H9 (cell line): ENCODE measurements around the gene SEC61A2. TPM values are rescaled to one million over a fixed set of nuclear protein-coding genes. Genes with fewer than 3 reads are reported as not detected.

Experiments used
- DNase-seq: peaks from one replicate; pipeline ENCODE4 v3.0.0-alpha.2; 2017
- H2AFZ ChIP-seq: one replicate; pipeline ENCODE4 v1.6.1; 2013; ENCODE audit warnings: mild to moderate bottlenecking, low read length, control low read depth, moderate library complexity
- H2AK5ac ChIP-seq: 2 replicates; pipeline ENCODE4 v1.6.1; 2013; ENCODE audit warnings: low read length, control low read depth, mixed read lengths; ENCODE audit not compliant: insufficient read length
- H2BK120ac ChIP-seq: one replicate; pipeline ENCODE4 v1.6.1; 2013; ENCODE audit warnings: low read depth, mild to moderate bottlenecking, low read length, control low read depth, inconsistent platforms; ENCODE audit not compliant: poor library complexity, severe bottlenecking
- H2BK12ac ChIP-seq: 2 replicates; pipeline ENCODE4 v1.6.1; 2013; ENCODE audit warnings: low read length, control low read depth, mixed read lengths, low read depth; ENCODE audit not compliant: insufficient read length
- H2BK15ac ChIP-seq: 2 replicates; pipeline ENCODE4 v1.6.1; 2013; ENCODE audit warnings: low read depth, low read length, control low read depth
- H2BK20ac ChIP-seq: one replicate; pipeline ENCODE4 v1.6.1; 2013; ENCODE audit warnings: low read depth, mild to moderate bottlenecking, low read length, control low read depth, inconsistent platforms; ENCODE audit not compliant: poor library complexity, severe bottlenecking
- H2BK5ac ChIP-seq: 2 replicates; pipeline ENCODE4 v1.6.1; 2013; ENCODE audit warnings: low read length, control low read depth, mixed read lengths; ENCODE audit not compliant: insufficient read length
- H3K14ac ChIP-seq: 2 replicates; pipeline ENCODE4 v1.6.1; 2013; ENCODE audit warnings: low read length, control low read depth; ENCODE audit not compliant: insufficient read depth
- H3K18ac ChIP-seq: 2 replicates; pipeline ENCODE4 v1.6.1; 2013; ENCODE audit warnings: low read depth, mild to moderate bottlenecking, mixed read lengths, low read length, control low read depth; ENCODE audit not compliant: insufficient read length
- H3K23ac ChIP-seq: 2 replicates; pipeline ENCODE4 v1.6.1; 2013; ENCODE audit warnings: low read length, control low read depth, mixed read lengths, low read depth; ENCODE audit not compliant: insufficient read length
- H3K23me2 ChIP-seq: 2 replicates; pipeline ENCODE4 v1.6.1; 2013; ENCODE audit warnings: low read depth, mild to moderate bottlenecking, mixed read lengths, low read length, control low read depth; ENCODE audit not compliant: insufficient read length, poor library complexity, severe bottlenecking
- H3K27ac ChIP-seq: 2 replicates; pipeline ENCODE4 v1.5.1; 2013; ENCODE audit warnings: low read length, control low read depth, mixed read lengths, low read depth; ENCODE audit not compliant: insufficient read length
- H3K27me3 ChIP-seq: 2 replicates; pipeline ENCODE4 v1.6.1; 2013; ENCODE audit warnings: low read length, control low read depth, inconsistent platforms; ENCODE audit not compliant: insufficient read depth
- H3K4ac ChIP-seq: 2 replicates; pipeline ENCODE4 v1.6.1; 2013; ENCODE audit warnings: low read depth, mild to moderate bottlenecking, control low read depth, inconsistent platforms, low read length, moderate library complexity
- H3K4me1 ChIP-seq: 2 replicates; pipeline ENCODE4 v1.6.1; 2013; ENCODE audit warnings: low read length, control low read depth, inconsistent platforms; ENCODE audit not compliant: insufficient read depth
- H3K4me2 ChIP-seq: 2 replicates; pipeline ENCODE4 v1.6.1; 2013; ENCODE audit warnings: low read length, control low read depth, mixed read lengths; ENCODE audit not compliant: insufficient read length, insufficient read depth
- H3K56ac ChIP-seq: 2 replicates; pipeline ENCODE4 v1.6.1; 2013; ENCODE audit warnings: low read depth, mild to moderate bottlenecking, mixed read lengths, low read length, control low read depth; ENCODE audit not compliant: insufficient read length
- H3K79me1 ChIP-seq: 2 replicates; pipeline ENCODE4 v1.6.1; 2013; ENCODE audit warnings: low read depth, mild to moderate bottlenecking, moderate library complexity, low read length, control low read depth, inconsistent platforms; ENCODE audit not compliant: insufficient read depth, poor library complexity, severe bottlenecking
- H3K79me2 ChIP-seq: 2 replicates; pipeline ENCODE4 v1.6.1; 2013; ENCODE audit warnings: low read length, control low read depth, inconsistent platforms; ENCODE audit not compliant: insufficient read depth
- H3K9ac ChIP-seq: 2 replicates; pipeline ENCODE4 v1.6.1; 2013; ENCODE audit warnings: low read length, control low read depth, mixed read lengths; ENCODE audit not compliant: insufficient read length; ENCODE audit errors: extremely low read depth
- H3K9me3 ChIP-seq: one replicate; pipeline ENCODE4 v1.6.1; 2013; ENCODE audit warnings: low read depth, low read length, inconsistent platforms; ENCODE audit not compliant: control insufficient read depth
- H3T11ph ChIP-seq: one replicate; pipeline ENCODE4 v1.6.1; 2013; ENCODE audit warnings: mild to moderate bottlenecking, low read length, control low read depth, inconsistent platforms
- H4K20me1 ChIP-seq: one replicate; pipeline ENCODE4 v1.6.1; 2013; ENCODE audit not compliant: control insufficient read depth, insufficient read length, insufficient read depth
- H4K5ac ChIP-seq: 2 replicates; pipeline ENCODE4 v1.6.1; 2013; ENCODE audit warnings: low read depth, mild to moderate bottlenecking, mixed read lengths, low read length, control low read depth; ENCODE audit not compliant: insufficient read length
- H4K8ac ChIP-seq: replicated peaks from 2 replicates; pipeline ENCODE4 v1.6.1; 2013; ENCODE audit warnings: low read length, control low read depth, mixed read lengths, low read depth; ENCODE audit not compliant: insufficient read length
- H4K91ac ChIP-seq: 2 replicates; pipeline ENCODE4 v1.6.1; 2013; ENCODE audit warnings: low read depth, mild to moderate bottlenecking, moderate library complexity, mixed read lengths, low read length, control low read depth; ENCODE audit not compliant: insufficient read length
- H3K27ac Mint-ChIP-seq, 3 experiments: 2 replicates in 2 of 3; 3 replicates in 1 of 3; pipeline ENCODE4 v1.8.0; 2020 to 2021; ENCODE audit warnings: mixed read lengths in 3 of 3, mild to moderate bottlenecking in 1 of 3, moderate library complexity in 1 of 3
- H3K27me3 Mint-ChIP-seq: 2 replicates; pipeline ENCODE4 v1.8.0; 2021; ENCODE audit warnings: low read depth, mild to moderate bottlenecking, moderate library complexity, mixed read lengths
- H3K36me3 Mint-ChIP-seq, 3 experiments: 2 replicates in 2 of 3; 3 replicates in 1 of 3; pipeline ENCODE4 v1.8.0; 2020 to 2021; ENCODE audit warnings: low read depth in 3 of 3, mixed read lengths in 3 of 3; ENCODE audit not compliant: insufficient read depth in 1 of 3
- H3K4me1 Mint-ChIP-seq, 2 experiments: 2 replicates each; pipeline ENCODE4 v1.8.0; 2020; ENCODE audit warnings: mixed read lengths in 2 of 2
- H3K4me3 Mint-ChIP-seq, 2 experiments: 2 replicates in 1 of 2; 3 replicates in 1 of 2; pipeline ENCODE4 v1.8.0; 2020 to 2021; ENCODE audit warnings: mild to moderate bottlenecking in 2 of 2, mixed read lengths in 2 of 2, moderate library complexity in 1 of 2
- H3K9me3 Mint-ChIP-seq, 2 experiments: 2 replicates in 1 of 2; 3 replicates in 1 of 2; pipeline ENCODE4 v1.8.0; 2020; ENCODE audit warnings: mild to moderate bottlenecking in 2 of 2, mixed read lengths in 2 of 2, moderate library complexity in 1 of 2
- CTCF ChIP-seq: fragments of 200-600 bp; sonication (generic); conservative IDR thresholded peaks from 3 replicates; pipeline ENCODE4 v1.8.0; 2021; ENCODE audit warnings: antibody characterized with exemption, mild to moderate bottlenecking
- WGBS: extraction: QIAGEN DNeasy Blood & Tissue Kit; methylation state at CpG from one replicate; pipeline ENCODE4 v1.1.7; 2013; ENCODE audit warnings: missing lambda C conversion rate, low lambda C conversion rate, mixed read lengths; ENCODE audit not compliant: insufficient read length; ENCODE audit errors: extremely low coverage; 5-methylcytosine and 5-hydroxymethylcytosine counted together
- total RNA-seq: library from RNA; stranded (reverse); gene quantifications from 2 replicates; pipeline ENCODE4 v1.2.1, GENCODE V29; 2021

The SEC61A2 gene
- total RNA-seq, 1 experiment from 2014 or later, result 13.9 TPM

GRCh38 chr10:12158111-12158510 lies 28.6 kb downstream of the SEC61A2 start:
- Mint-ChIP-seq H3K9me3 (no peaks in the 10 kb centered on the region), H3K27ac (no peak overlapping the region; a peak in 1 of 7 replicates), H3K4me1 (peaks cover 0 to 3% of the 10 kb centered on the region in 2 experiments; a peak in 2 of 4 replicates), H3K36me3 (peaks cover 14 to 51% (median 40%) of the 10 kb centered on the region in 3 experiments; a peak in 6 of 7 replicates), H3K27me3 (no peaks in the 10 kb centered on the region), H3K4me3 (no peak overlapping the region)
- Histone ChIP-seq H2BK5ac (no peak overlapping the region), H2BK20ac (no peak overlapping the region), H3K9ac (no peak overlapping the region), H3K14ac (no peak overlapping the region), H3T11ph (no peak overlapping the region), H2BK12ac (no peak overlapping the region), H3K79me2 (no peaks in the 10 kb centered on the region), H3K27ac (no peak overlapping the region), H3K4me1 (no peaks in the 10 kb centered on the region), H3K9me3 (no peaks in the 10 kb centered on the region), H3K4me2 (no peak overlapping the region), H3K23me2 (no peaks in the 10 kb centered on the region), H3K27me3 (no peaks in the 10 kb centered on the region), H3K79me1 (no peaks in the 10 kb centered on the region), H2AK5ac (no peak overlapping the region), H4K91ac (no peak overlapping the region), H3K4ac (no peak overlapping the region), H3K23ac (no peak overlapping the region), H2AFZ (no peak overlapping the region), H4K20me1 (no peaks in the 10 kb centered on the region), H3K18ac (no peak overlapping the region), H4K5ac (no peak overlapping the region), H4K8ac (no peak overlapping the region), H2BK15ac (no peak overlapping the region), H2BK120ac (no peak overlapping the region), H3K56ac (no peak overlapping the region)
- DNase-seq, result no peak
- TF ChIP-seq CTCF, result no peak
- WGBS, result no CpG with 5 or more reads among the region's 3 CpGs
